ENCODE results near the gene XPO6.

GRCh38 chr16:28184625-28185024, 27.1 kb downstream of the XPO6 start:
- TF ChIP-seq CTCF (IDR thresholded peaks at IDR 0.05 in 2 of 3, conservative IDR thresholded peaks at IDR 0.05 in 1 of 3; ENCODE audit: borderline replicate concordance in 1 of 3, insufficient read depth in 1 of 3, low read depth in 2 of 3, low read length in 2 of 3) = no peak
- no peak for TF ChIP-seq POLR2A (IDR thresholded peaks at IDR 0.05; ENCODE audit: borderline replicate concordance, extremely low read depth, insufficient read depth, insufficient read length)
- TF ChIP-seq MAX (IDR thresholded peaks at IDR 0.05) = no peak
- no peak for TF ChIP-seq EZH2 (IDR thresholded peaks at IDR 0.05)
- TF ChIP-seq POLR2AphosphoS5 (IDR thresholded peaks at IDR 0.05; ENCODE audit: low read depth, low read length) = no peak
- no peak for TF ChIP-seq ZBTB33 (IDR thresholded peaks at IDR 0.05; ENCODE audit: extremely low read depth, insufficient replicate concordance, low read length)
- no peak for TF ChIP-seq RAD21 (IDR thresholded peaks at IDR 0.05; ENCODE audit: low read depth)

Data from HCT116 (cell line).